Activated T-cell treated with anti-CD3 and anti-CD28 coated beads for 4 hours (primary cell): Measurements from ENCODE around the gene CDH15.

ENCODE experiments used
- DNase-seq: peaks from one replicate; pipeline ENCODE4 v3.0.0-alpha.2; 2020

The CDH15 gene

DNA sequence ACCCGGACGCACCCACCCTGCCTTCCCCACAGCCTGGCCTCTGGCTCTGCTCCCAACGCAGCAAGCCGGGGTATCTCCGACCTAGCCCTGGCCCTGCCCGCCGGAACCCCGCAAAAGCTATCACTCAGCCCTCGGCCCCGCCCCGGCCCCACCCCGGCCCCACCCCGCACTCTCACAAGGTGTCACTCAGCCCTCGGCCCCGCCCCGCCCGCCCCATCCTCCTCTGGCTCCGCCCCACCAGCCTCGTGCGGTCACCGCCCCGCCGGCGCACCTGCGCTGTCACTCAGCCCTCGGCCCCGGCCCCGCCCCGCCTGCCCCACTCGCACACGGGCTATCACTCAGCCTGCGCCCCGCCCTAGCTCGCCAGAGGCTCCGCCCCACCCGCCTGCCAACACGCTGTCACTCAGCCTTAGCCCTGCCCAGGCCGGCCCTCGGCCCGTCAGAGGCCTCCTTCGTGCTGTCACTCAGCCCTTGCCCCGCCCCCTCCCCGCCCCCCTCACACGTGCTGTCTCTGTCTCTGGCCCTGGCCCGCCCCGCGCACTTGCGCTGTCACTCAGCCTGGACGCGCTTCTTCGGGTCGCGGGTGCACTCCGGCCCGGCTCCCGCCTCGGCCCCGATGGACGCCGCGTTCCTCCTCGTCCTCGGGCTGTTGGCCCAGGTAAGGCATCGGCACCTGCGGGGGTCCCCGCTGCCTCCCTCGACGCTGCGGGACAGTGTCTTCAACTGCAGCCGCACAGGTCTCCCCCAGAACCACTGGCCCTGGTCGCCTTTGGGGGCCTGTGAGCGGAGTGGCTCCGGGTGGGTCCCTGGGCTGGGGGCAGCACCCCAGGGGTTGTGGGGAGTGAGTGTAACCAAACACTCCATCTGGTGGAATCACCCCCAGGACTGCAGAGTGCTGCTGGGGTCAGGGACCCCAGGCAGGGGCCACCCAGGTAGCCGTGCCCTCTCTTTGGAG, at the start of gene CDH15:
Gene CDH15 (plus strand): TSS at position 533 of the 955 bp plus-strand sequence. CDS start 84 bp downstream, at position 617.
- DNase-seq: peak; percentile 90

- DNase-seq: peak; percentile 56
These were observed 49.2 kb upstream of the CDH15 start for GRCh38 chr16:89122322-89122851.

- no peak for DNase-seq
These were observed 48.3 kb upstream of the CDH15 start for GRCh38 chr16:89123001-89123830.

GRCh38 chr16:89123831-89124100, 47.8 kb upstream of the CDH15 start:
- no peak for DNase-seq

GRCh38 chr16:89129378-89129777, 42.2 kb upstream of the CDH15 start:
- no peak for DNase-seq

- DNase-seq: no peak
These were observed 41.1 kb upstream of the CDH15 start for GRCh38 chr16:89130448-89130847.

GRCh38 chr16:89131783-89132182, 39.8 kb upstream of the CDH15 start:
- no peak for DNase-seq

DNA sequence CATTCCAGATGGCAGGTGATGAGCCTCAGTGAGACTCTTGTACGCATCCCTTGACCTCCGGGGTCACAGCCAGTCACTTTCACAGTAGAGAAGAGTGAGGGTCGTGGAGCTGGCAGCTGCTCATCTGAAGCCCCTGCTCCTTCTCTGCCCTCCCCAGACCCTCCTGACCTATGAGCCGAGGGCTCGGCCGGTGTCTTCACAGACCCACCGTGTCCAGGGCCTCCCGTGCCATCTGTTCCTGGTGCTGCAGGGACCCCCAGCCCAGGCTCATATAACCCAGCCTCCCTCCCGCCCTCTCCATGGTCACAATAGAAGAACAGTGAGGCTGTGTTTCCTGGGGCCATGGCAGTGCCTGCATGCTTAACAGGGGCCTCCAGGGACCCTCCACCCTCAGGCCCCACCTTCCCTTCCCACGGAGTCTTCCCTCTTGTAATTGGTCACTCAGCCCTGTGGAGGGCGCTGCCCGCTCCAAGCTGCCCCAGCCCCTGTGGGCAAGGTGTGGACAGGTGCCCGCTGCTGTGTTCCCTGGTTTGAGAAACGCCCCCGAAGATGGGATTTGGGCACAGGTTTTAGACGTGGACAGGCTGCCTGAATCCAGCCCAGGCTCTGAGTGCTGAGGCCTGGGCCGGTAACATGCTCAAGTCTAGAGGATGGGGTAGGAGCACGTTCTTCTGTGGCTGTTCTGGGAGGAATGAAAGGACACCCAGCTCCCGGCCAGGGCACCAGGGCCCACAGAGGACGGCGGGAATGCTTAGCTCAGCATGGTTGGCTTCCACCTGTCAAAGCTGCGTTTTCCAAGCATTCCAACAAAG, 39.1 kb upstream of the CDH15 start:
- no peak for DNase-seq

DNA sequence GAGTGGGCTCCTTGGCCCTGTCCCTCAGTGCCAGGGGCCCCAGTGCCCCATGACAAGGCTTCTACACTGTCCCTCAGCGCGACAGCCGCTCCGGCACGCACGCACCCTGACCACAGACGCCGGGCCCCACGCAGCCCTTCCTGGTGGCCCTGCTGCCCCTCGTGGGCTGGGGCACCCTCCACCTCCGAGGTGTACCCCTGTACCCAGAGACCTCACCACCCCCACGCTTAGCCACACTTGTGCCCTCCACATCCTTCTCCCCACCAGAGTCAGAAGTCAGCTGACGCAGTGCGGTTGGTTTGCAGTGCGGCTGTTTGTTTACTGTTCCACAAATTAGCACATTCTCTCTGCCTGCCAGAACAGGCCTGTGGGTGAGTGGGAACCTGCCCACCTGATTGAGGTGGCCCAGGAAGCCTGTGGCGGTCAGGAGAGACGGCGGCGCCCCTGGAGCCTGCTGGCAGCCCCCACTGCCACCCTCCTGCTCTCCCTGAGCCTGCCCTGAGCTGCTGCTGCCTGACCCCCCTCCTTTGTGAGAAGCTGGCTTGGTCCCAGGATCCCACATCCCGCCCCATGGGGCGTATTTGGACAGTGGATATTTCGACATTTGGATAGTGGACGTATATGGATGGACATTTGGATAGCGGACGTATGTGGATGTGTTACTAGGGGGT, 38.0 kb upstream of the CDH15 start:
- no peak for DNase-seq

DNA sequence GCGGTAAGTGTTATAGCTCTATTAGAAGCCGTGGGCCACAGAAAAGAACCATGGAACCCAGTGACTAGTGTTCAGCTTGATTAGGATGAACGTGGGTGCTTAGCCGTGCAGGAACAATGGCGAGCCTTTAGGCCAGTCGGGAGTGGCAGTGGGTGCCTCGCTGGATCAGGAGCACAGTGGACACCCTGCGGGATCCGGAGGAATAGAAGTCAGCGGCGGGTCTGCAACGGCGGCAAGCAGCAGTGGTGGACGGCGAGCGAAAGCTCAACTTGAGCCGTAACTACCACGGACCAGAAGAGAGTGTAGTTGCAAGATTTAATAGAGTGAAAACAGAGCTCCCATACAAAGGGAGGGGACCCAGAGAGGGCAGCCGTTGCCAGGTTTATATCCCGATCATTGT, 37.3 kb upstream of the CDH15 start:
- no peak for DNase-seq

GRCh38 chr16:89135166-89135565, 36.4 kb upstream of the CDH15 start:
- no peak for DNase-seq

- DNase-seq: no peak
These were observed 35.4 kb upstream of the CDH15 start for GRCh38 chr16:89135971-89136765.

DNA sequence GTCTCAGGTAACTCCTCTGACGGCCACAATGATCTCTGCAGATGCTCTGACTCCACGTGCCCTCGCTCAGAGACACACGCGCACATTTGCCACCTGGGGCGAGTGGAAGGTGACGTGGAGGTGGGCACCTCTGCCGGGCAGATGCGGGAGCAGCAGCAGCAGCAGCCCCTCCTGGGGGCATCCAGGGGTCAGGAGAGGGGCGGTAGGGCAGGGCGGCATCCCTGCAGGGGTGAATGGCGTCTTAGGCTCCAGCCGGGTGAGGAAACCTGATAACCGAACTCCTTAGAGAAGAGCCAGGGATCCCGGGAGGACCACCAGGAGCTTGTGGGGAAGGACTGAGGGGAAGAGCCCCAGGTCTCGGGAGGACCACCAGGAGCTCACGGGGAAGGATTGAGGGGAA, 34.6 kb upstream of the CDH15 start:
- no peak for DNase-seq

DNA sequence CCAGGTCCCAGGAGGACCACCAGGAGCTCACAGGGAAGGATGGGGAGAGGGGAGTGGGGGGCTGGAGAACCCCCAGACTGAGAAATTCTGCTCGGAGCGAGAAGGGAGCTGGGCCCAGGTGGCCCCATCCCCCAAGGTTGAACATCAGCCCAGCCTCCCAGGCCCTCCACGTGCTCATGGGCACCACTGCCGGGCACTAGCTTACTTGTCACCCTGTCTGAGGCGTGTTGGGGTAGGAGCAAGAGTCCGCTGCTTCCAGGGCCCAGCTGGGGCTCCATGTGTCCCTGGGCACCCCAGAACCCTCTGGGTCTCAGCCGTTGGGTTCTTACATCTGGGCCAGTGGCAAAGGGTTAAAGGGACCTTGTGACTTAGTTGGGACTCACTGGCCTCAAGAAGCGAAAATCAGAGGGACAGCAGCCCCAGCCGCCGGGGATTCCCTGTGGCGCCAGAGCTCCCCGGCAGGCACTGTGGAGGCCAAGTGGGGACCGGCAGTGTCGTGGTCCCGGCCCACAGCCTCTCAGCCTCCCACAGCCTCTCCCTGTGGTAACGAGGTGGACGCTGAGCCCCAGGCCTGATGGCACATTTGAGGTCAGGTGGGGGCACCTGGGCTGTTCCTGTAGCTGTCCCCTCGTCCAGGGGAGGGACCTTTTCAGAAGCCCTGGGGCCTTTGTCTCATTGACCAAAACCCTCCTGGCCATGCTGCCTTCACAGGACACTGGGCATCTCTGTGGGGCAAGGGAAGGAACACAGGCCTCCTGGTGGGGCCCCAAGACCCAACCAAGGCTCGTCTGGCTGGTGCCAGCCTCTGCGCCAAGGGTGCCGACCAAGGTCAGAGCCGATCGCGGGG, 33.7 kb upstream of the CDH15 start:
- DNase-seq: no peak

DNA sequence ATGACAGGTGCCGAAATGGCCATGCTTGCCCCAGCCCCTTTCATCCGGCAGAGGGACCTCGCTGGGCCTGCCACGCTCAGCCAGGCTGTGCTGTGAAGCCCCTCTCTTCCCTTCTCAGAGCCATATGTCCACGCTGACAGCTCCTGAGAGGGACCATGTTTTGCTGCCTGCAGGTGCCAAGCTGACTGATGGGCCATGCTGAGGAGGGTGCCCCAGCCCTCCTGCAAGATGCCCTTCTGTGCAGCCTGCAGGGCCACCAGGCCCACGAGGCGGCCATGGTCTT, 33.1 kb upstream of the CDH15 start:
- DNase-seq: no peak

DNA sequence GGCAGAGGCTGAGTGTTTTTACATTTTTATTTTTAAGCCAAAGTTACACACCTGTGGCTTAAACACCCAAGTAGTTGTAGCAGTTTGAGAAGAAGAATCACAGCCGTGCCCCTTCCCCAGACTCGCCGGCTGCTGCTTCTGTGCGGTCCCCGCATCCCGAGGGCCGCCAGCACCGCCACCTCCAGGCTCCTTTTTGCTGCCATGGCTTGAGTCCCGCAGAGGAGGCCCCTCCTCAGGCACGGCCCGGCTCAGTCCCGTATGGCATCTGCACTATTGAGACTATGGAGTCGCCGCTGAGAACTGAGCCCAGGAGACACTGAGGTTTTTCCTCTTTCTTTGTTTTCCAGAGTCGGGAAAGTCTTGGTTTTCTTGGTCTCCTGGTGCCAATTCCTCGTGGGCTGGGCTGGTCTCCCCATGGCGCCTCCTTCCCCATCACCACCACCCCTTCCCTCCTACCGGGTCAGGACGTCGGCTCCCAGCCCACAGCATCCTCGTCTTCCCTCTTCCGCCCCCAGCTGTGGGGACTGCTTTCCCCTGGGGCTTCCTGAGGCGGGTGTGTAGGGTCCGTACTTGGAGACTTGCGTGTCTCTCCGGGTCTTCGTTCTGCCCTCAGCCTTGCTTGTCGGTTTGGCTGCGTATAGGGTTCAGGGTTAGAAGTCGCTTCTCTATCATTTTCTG, 32.6 kb upstream of the CDH15 start:
- no peak for DNase-seq

GRCh38 chr16:89139907-89140361, 31.6 kb upstream of the CDH15 start:
- DNase-seq: no peak

GRCh38 chr16:89140401-89140800, 31.1 kb upstream of the CDH15 start:
- DNase-seq: no peak

DNA sequence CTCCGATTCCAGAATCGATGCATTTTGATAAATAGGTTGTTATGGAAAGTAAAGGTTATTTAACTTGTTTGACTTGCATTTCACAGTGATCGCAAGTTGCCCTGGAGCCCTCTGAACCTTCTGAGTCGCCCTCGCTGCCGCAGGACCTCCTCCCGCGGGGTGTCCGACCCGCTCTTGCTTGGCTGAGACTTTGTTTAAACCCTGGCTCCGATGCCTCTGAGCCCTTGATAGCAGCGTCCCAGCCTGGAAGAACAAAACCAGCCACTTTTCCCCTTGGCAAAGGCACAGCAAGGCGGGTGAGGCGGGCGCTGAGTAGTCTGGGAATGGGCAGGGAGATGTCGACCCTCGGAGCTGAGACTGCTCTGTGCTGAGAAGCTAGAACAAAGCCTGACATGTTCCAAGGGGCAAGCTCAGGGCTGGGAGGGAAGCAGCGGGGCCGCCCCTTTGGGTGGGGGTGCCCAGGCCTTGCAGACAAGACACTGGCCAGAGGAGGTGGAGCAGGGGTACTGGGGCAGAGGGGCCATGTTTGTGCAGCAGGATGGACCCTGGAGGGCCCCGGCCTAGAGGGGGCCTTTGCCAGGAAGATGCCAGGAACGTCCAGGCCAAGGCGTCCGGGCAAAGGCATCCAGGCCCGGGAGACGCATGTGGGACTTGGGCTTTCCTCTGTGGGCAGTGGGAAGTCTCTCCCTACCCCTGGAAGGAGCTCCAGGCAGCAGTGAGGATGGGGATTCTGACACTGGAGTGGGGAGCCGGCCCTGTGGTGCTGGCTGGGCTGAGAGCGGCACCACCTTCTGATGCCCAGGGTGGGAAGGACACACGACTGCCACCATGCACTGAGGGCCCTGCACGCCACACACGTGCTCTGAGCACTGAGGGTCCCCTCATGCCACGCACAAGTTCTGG, 30.3 kb upstream of the CDH15 start:
- no peak for DNase-seq
